Stimulated activated naive CD8-positive, alpha-beta T cell treated with anti-CD3 and anti-CD28 coated beads, Interleukin-15, Interleukin-2, amounts not matched to agents 100 ng/mL and 50 ng/mL, for 24 hours (primary cell): ENCODE measurements around the gene DNAH17.
"Not testable (repeated sequence)": the region's sequence is repeated elsewhere in the genome, so short reads cannot be mapped to it uniquely, and the experiment has no call there.

Experiments used
- H3K27ac Mint-ChIP-seq: one replicate; pipeline ENCODE4 v1.8.0; 2021; ENCODE audit warnings: mild to moderate bottlenecking, mixed read lengths
- H3K27me3 Mint-ChIP-seq: one replicate; pipeline ENCODE4 v1.8.0; 2021; ENCODE audit warnings: mixed read lengths
- H3K36me3 Mint-ChIP-seq: one replicate; pipeline ENCODE4 v1.8.0; 2021; ENCODE audit warnings: low read depth, mixed read lengths
- H3K4me1 Mint-ChIP-seq: one replicate; pipeline ENCODE4 v1.8.0; 2021; ENCODE audit warnings: low read depth, mixed read lengths
- H3K4me3 Mint-ChIP-seq: one replicate; pipeline ENCODE4 v1.8.0; 2021; ENCODE audit warnings: mild to moderate bottlenecking, mixed read lengths
- H3K9me3 Mint-ChIP-seq: one replicate; pipeline ENCODE4 v1.8.0; 2021; ENCODE audit warnings: mixed read lengths

Gene DNAH17

DNA sequence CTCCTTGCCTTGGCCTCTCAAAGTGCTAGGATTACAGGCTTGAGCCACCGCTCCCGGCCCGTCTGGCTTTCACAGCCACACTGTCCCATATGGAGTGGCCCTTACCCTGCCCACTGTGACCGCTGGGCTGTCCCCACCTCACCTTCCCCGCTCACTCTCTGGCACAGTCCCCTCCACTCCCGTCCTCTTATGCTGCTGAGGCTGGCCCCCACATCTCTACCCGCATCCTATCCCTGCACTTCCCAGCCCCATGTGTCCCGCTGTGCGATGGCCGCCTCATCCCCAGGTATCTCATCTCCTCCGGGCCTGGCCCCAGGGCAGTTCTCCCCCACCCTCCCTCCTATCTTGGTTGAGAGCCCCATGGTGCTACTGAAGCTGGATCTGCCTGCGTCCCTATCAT, 105.6 kb downstream of the DNAH17 start:
- no peak overlapping the region for H3K27ac Mint-ChIP-seq
- no peaks in the 10 kb centered on the region for H3K27me3 Mint-ChIP-seq
- H3K4me3 Mint-ChIP-seq, result no peak overlapping the region
- H3K9me3 Mint-ChIP-seq, result no peaks in the 10 kb centered on the region
- H3K4me1 Mint-ChIP-seq, result peaks cover 7% of the 10 kb centered on the region
- H3K36me3 Mint-ChIP-seq, result no peaks in the 10 kb centered on the region

DNA sequence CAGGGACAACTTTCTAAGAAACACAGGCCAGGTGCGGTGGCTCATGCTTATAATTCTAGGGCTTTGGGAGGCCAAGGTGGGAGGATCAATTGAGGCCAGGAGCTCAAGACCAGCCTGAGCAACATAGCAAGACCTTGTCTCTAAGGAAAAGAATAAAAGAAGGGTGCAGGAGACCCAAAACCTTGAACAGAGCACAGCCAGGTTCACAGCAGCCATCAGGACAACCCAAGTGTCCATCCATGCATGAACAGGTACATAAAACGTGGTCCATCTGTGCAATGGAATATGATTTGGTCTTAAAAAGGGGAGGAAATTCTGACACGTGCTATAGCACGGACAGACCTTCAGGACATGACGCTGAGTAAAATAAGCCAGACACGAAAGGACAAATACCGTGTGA, 107.8 kb downstream of the DNAH17 start:
- Mint-ChIP-seq H3K36me3 (no peaks in the 10 kb centered on the region), H3K4me1 (peaks cover 2% of the 10 kb centered on the region), H3K9me3 (no peaks in the 10 kb centered on the region), H3K4me3 (no peak overlapping the region), H3K27me3 (no peaks in the 10 kb centered on the region), H3K27ac (no peak overlapping the region)

DNA sequence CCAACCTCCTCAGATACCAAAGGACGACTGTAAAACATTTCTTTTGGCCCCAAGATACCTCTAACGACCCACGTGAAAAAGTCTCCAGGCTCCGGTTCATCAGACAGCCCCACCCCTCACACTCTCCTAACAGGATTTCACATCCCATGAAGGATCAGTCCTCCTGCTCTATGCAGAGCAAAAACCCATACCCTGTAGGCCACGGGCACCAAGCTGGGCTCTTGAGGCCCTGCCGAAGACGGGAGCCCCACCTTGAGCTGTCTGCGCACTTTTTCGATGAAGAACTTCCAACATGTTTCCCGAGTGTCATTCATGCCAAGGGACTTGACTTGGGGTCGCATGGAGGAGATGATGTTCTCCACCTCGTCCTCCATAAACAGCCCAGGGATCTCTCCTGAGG, 108.8 kb downstream of the DNAH17 start:
- Mint-ChIP-seq H3K27ac (no peak overlapping the region), H3K27me3 (no peaks in the 10 kb centered on the region), H3K4me3 (no peak overlapping the region), H3K4me1 (no peaks in the 10 kb centered on the region), H3K9me3 (no peaks in the 10 kb centered on the region), H3K36me3 (no peaks in the 10 kb centered on the region)

GRCh38 chr17:78466786-78467715, 110.1 kb downstream of the DNAH17 start:
- no peaks in the 10 kb centered on the region for H3K36me3 Mint-ChIP-seq
- H3K9me3 Mint-ChIP-seq, result no peaks in the 10 kb centered on the region
- no peak overlapping the region for H3K27ac Mint-ChIP-seq
- no peaks in the 10 kb centered on the region for H3K4me1 Mint-ChIP-seq
- no peaks in the 10 kb centered on the region for H3K27me3 Mint-ChIP-seq
- H3K4me3 Mint-ChIP-seq, result no peak overlapping the region

- H3K36me3 Mint-ChIP-seq, H3K27ac Mint-ChIP-seq, H3K4me3 Mint-ChIP-seq, H3K9me3 Mint-ChIP-seq, H3K27me3 Mint-ChIP-seq, H3K4me1 Mint-ChIP-seq: not testable (repeated sequence)
Observed at GRCh38 chr17:78466109-78466785, 110.9 kb downstream of the DNAH17 start.

DNA sequence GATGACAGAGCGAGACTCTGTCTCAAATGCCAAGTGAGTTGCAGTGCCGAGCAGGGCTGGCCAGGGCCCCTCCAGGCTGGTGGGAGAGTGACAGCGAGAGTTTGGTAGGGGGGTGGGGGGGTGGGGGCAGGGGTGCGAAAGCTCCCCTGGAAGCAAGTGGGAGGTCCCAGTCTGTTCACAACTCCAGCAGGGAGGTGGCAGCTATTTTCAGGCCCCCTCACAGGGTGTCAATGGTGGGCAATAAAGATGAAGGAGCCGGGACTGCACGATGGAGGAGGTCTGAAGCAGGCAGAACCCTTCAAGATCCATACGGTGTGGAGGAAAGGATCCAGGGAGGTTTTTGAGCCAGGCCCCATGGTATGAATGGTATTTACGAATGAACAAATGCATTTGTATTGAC, 115.0 kb downstream of the DNAH17 start:
- no peaks in the 10 kb centered on the region for H3K4me1 Mint-ChIP-seq
- no peak overlapping the region for H3K4me3 Mint-ChIP-seq
- no peaks in the 10 kb centered on the region for H3K9me3 Mint-ChIP-seq

DNA sequence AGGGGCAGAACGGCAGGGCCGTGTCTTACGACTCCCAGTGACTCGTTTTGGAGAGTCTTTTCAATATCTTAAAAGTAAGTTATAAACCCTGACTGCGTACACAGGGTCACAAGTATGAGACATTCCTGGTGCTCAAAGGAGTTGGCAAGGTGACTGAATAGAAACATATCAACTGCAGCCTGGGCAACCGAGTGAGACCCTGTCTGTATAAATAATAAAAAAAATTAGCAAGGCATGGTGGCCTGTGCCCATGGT, 115.5 kb downstream of the DNAH17 start:
- Mint-ChIP-seq H3K9me3 (no peaks in the 10 kb centered on the region), H3K4me1 (no peaks in the 10 kb centered on the region), H3K4me3 (no peak overlapping the region), H3K36me3 (no peaks in the 10 kb centered on the region), H3K27me3 (no peaks in the 10 kb centered on the region), H3K27ac (no peak overlapping the region)

More for the DNA sequence above, 115.0 kb downstream of the DNAH17 start:
- Mint-ChIP-seq H3K36me3 (no peaks in the 10 kb centered on the region), H3K27ac (no peak overlapping the region), H3K27me3 (no peaks in the 10 kb centered on the region)

DNA sequence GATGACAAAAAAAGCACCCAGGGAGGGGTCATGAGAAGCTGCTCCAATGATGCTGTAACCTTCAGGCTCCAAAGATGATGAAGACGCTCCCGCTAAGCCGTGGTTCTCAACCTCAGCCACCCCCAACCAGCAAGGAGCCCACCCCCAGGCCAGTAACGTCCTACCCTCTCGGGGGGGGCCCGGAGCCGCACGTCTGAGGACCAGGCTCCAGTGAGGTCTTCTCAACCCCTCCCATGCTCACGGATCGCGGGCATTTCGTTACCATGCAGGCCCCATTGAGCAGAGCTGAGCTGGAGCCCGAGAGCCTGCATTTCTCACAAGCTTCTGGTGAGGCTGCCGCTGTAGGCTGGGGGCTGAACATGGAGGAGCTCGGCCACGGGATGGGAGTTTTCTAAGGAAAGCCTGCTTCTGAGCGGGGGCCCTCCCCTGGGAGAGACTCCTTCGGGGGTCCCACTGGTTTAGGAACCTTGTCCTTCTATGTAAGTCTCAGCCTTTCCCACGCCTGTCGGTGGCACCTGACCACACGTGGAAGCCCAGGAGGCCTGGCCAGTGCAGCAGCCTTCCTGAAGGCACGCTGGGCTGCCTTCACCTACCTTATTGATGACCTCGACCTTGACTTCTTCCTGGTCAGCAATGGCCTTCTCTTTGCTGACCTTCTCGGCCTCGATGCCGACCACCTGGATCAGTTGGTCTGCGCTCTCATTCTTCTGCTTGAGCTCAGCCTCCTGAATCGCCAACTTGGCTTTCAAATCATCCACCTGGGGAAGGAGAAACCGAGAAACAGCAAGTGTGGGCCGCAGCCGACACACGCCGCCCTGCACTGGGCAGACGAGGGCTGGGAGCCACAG, 116.0 kb downstream of the DNAH17 start:
- Mint-ChIP-seq H3K27me3 (no peaks in the 10 kb centered on the region), H3K4me3 (no peak overlapping the region), H3K9me3 (no peaks in the 10 kb centered on the region), H3K4me1 (no peaks in the 10 kb centered on the region), H3K36me3 (no peaks in the 10 kb centered on the region), H3K27ac (no peak overlapping the region)

DNA sequence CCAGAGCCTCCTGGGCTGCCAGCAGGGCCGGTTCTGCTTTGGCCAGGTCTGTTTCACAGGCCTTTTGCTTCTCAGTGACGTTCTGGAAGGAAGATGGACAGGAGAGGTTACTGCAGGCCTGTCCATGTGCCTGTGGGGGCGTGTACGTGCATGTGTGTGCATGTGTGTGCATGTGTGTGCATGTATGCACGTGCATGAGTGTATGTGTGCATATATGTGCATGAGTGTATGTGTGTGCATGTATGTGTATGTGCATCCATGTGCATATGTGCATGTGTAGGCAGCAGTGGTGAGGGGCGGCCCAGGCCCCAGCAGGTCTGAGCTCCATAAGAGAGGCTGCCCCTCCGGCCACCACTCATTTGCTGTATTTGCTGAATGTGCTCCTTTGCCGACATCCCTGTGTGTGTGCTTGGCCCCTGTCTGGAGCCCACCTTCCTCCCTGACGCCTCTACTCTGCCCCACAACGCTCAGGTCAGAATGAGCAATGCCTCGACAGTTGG, 117.0 kb downstream of the DNAH17 start:
- no peaks in the 10 kb centered on the region for H3K27me3 Mint-ChIP-seq
- no peak overlapping the region for H3K27ac Mint-ChIP-seq
- H3K4me3 Mint-ChIP-seq, result no peak overlapping the region
- no peaks in the 10 kb centered on the region for H3K4me1 Mint-ChIP-seq
- no peaks in the 10 kb centered on the region for H3K36me3 Mint-ChIP-seq
- no peaks in the 10 kb centered on the region for H3K9me3 Mint-ChIP-seq

DNA sequence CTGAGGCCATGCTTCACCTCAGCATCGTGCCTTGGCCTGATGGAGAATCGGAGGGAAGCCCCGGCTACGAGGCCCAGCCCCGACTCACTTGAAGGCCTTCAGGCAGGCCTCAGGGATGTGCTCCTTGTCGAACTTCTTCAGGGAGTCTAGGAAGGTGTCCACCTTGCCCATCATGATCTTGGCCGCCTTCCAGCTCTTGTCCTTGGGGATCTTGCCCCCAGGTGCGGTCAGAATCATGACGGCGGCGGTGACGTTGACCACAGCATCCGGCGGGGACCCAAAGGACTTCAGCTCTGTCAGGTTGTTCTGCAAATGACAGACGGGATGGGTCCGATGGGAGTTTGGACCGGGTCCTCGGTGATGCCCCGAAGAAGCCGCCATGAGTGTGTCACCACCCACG, 117.5 kb downstream of the DNAH17 start:
- no peaks in the 10 kb centered on the region for H3K9me3 Mint-ChIP-seq
- H3K27me3 Mint-ChIP-seq, result no peaks in the 10 kb centered on the region
- no peak overlapping the region for H3K27ac Mint-ChIP-seq
- H3K36me3 Mint-ChIP-seq, result no peaks in the 10 kb centered on the region
- H3K4me3 Mint-ChIP-seq, result no peak overlapping the region
- H3K4me1 Mint-ChIP-seq, result no peaks in the 10 kb centered on the region

DNA sequence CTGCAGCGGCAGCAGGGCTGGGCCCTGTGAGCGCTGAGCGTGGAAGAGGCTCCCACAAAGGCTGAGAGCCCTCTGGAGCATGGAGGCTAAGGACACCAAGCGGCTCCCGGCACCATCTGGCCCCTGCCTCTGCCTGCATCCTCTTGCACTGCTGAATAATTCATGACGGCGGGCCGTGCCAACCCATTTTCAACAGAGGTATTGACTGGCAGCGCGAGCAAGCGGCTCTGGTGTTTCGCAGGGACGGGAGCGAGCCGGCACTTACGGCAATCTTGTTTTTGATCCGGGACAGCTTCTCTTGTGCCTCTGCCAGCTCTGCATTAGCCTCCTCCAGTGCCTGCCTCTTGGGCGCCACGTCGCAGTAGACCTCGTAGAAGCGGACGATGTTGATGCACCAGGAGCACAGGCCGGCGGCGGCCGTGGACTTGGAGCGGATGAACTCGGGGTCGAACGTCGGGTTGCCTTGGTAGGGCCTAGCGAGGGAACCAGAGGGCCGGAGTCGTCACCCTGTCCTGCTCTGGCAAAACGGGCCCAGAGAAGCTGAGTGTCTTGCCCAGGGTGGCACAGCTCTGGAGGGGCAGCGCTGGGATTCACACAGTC, 118.4 kb downstream of the DNAH17 start:
- Mint-ChIP-seq H3K9me3 (no peaks in the 10 kb centered on the region), H3K4me3 (no peak overlapping the region), H3K27me3 (no peaks in the 10 kb centered on the region), H3K27ac (no peak overlapping the region), H3K36me3 (no peaks in the 10 kb centered on the region), H3K4me1 (no peaks in the 10 kb centered on the region)

DNA sequence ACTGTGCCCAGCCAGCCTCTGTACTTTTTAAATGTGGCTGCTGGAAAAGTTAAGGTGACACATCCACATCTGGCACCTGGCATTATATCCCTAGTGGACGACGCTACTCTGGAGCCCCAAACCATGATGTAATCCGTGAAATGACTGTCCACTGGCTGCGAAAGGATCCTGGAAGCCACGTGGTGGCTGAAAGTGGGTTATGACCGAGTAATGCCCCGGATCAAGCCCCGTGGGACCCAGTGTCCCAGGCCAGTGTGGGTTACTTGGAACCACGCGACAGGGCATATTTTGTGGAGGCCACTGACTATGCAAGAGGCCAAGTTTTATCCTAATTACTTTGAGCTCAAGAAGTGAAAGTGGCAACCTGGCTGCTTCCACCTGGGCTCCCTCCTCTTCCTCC, 119.1 kb downstream of the DNAH17 start:
- no peaks in the 10 kb centered on the region for H3K27me3 Mint-ChIP-seq
- no peak overlapping the region for H3K4me3 Mint-ChIP-seq

GRCh38 chr17:78454346-78454745, 122.8 kb downstream of the DNAH17 start:
- no peaks in the 10 kb centered on the region for H3K4me1 Mint-ChIP-seq
- H3K9me3 Mint-ChIP-seq, result no peaks in the 10 kb centered on the region
- H3K4me3 Mint-ChIP-seq, result no peak overlapping the region
- H3K27me3 Mint-ChIP-seq, result no peaks in the 10 kb centered on the region
- no peak overlapping the region for H3K27ac Mint-ChIP-seq
- no peaks in the 10 kb centered on the region for H3K36me3 Mint-ChIP-seq

More for the DNA sequence above, 119.1 kb downstream of the DNAH17 start:
- no peaks in the 10 kb centered on the region for H3K9me3 Mint-ChIP-seq
- H3K27ac Mint-ChIP-seq, result no peak overlapping the region
- no peaks in the 10 kb centered on the region for H3K4me1 Mint-ChIP-seq
- no peaks in the 10 kb centered on the region for H3K36me3 Mint-ChIP-seq

GRCh38 chr17:78451753-78452152, 125.4 kb downstream of the DNAH17 start:
- Mint-ChIP-seq H3K27ac (no peak overlapping the region), H3K9me3 (no peaks in the 10 kb centered on the region), H3K27me3 (no peaks in the 10 kb centered on the region), H3K36me3 (no peaks in the 10 kb centered on the region), H3K4me3 (no peak overlapping the region), H3K4me1 (no peaks in the 10 kb centered on the region)
